Sigmoid colon (tissue), 4 donors: ENCODE data around the gene RBPMS2.

Experiments used
- CTCF ChIP-seq, 4 experiments: fragments of 450-650 bp in 3 of 4; fragments of 200-600 bp in 1 of 4; IDR thresholded peaks; one replicate each; pipeline ENCODE4 v1.5.1; 2016 to 2019; ENCODE audit warnings: antibody characterized with exemption in 4 of 4, mild to moderate bottlenecking in 3 of 4, moderate library complexity in 2 of 4
- EP300 ChIP-seq, 4 donors: sonication (generic); formaldehyde crosslinking; IDR thresholded peaks; one replicate each; pipeline ENCODE4 v1.6.1; 2017; ENCODE audit warnings: antibody characterized with exemption in 4 of 4
- POLR2A ChIP-seq, 2 donors: fragments of 450-650 bp; IDR thresholded peaks; one replicate each; pipeline ENCODE4 v1.6.1; 2016; ENCODE audit warnings: antibody characterized with exemption in 2 of 2, mild to moderate bottlenecking in 2 of 2, moderate library complexity in 2 of 2

- TF ChIP-seq CTCF (IDR thresholded peaks at IDR 0.05): no peak
- no peak for TF ChIP-seq EP300 (IDR thresholded peaks at IDR 0.05)
- TF ChIP-seq POLR2A (IDR thresholded peaks at IDR 0.05): no peak
These were observed 31.1 kb upstream of the RBPMS2 start for GRCh38 chr15:64806509-64806908.
